Neuron (in vitro differentiated cells): ENCODE measurements around the gene DPAGT1.
A peak's percentile ranks its signal among the peaks of the same experiment; 100 is the strongest.
"Not testable (repeated sequence)": the region's sequence is repeated elsewhere in the genome, so short reads cannot be mapped to it uniquely, and the experiment has no call there.

Experiments used
- H2AFZ ChIP-seq: one replicate; pipeline ENCODE4 v1.6.1; 2013; ENCODE audit warnings: low read depth, mild to moderate bottlenecking, inconsistent platforms, low read length, moderate library complexity
- H3K27me3 ChIP-seq: one replicate; pipeline ENCODE4 v1.6.1; 2013; ENCODE audit warnings: low read length; ENCODE audit not compliant: insufficient read depth
- H3K36me3 ChIP-seq: one replicate; pipeline ENCODE4 v1.6.1; 2013; ENCODE audit warnings: low read length; ENCODE audit not compliant: insufficient read depth
- H3K4me1 ChIP-seq: one replicate; pipeline ENCODE4 v1.6.1; 2013; ENCODE audit warnings: low read length; ENCODE audit not compliant: insufficient read depth
- H3K4me3 ChIP-seq: 2 replicates; pipeline ENCODE4 v1.5.1; 2013; ENCODE audit warnings: mild to moderate bottlenecking, low read length, moderate library complexity
- H3K9me3 ChIP-seq: one replicate; pipeline ENCODE4 v1.6.1; 2013; ENCODE audit warnings: low read length

The DPAGT1 gene

GRCh38 chr11:119101759-119102423 is at the start of gene DPAGT1:
Gene DPAGT1 (minus strand): TSS chr11:119101853. CDS start chr11:119101655, 198 bp downstream.
- H3K4me1 ChIP-seq = peaks cover 31% of the 10 kb centered on the region
- peak within 1 kb of the TSS; percentile 90 for H3K4me3 ChIP-seq
- H3K27me3 ChIP-seq = no peaks in the 10 kb centered on the region
- H3K36me3 ChIP-seq = peaks cover 19% of the 10 kb centered on the region
- peak within 1 kb of the TSS; percentile 63 for H2AFZ ChIP-seq
- H3K9me3 ChIP-seq = no peaks in the 10 kb centered on the region

GRCh38 chr11:119149786-119150275 is 48.2 kb upstream of the DPAGT1 start:
- Histone ChIP-seq H3K36me3 (no peaks in the 10 kb centered on the region), H3K27me3 (peaks cover 55% of the 10 kb centered on the region)

GRCh38 chr11:119149018-119149785 is 47.5 kb upstream of the DPAGT1 start, which contains the start of gene ABCG4:
Gene ABCG4 (plus strand): TSS chr11:119149052. CDS start chr11:119149966, 914 bp downstream.
- Histone ChIP-seq H3K9me3 (no peaks in the 10 kb centered on the region), H2AFZ (peak within 1 kb of the TSS; percentile 63), H3K27me3 (peaks cover 52% of the 10 kb centered on the region), H3K4me3 (peak within 1 kb of the TSS; percentile 47), H3K36me3 (no peaks in the 10 kb centered on the region), H3K4me1 (peaks cover 10% of the 10 kb centered on the region)

More at GRCh38 chr11:119149786-119150275, 48.2 kb upstream of the DPAGT1 start:
- H2AFZ ChIP-seq = peak overlapping the region; percentile 63
- H3K9me3 ChIP-seq = no peaks in the 10 kb centered on the region
- peaks cover 10% of the 10 kb centered on the region for H3K4me1 ChIP-seq
- peak overlapping the region; percentile 47 for H3K4me3 ChIP-seq

- Histone ChIP-seq H3K27me3 (peaks cover 52% of the 10 kb centered on the region), H3K4me1 (peaks cover 10% of the 10 kb centered on the region), H2AFZ (peak overlapping the region; percentile 63), H3K9me3 (no peaks in the 10 kb centered on the region), H3K4me3 (peak overlapping the region; percentile 47), H3K36me3 (no peaks in the 10 kb centered on the region)
These were observed 47.0 kb upstream of the DPAGT1 start for GRCh38 chr11:119148720-119149017.

GRCh38 chr11:119147604-119148333 is 46.1 kb upstream of the DPAGT1 start:
- no peak overlapping the region for H3K4me3 ChIP-seq
- H3K27me3 ChIP-seq = peaks cover 49% of the 10 kb centered on the region
- no peaks in the 10 kb centered on the region for H3K36me3 ChIP-seq
- no peak overlapping the region for H2AFZ ChIP-seq
- no peaks in the 10 kb centered on the region for H3K9me3 ChIP-seq
- H3K4me1 ChIP-seq = peaks cover 10% of the 10 kb centered on the region

- Histone ChIP-seq H3K4me3 (no peak overlapping the region), H3K27me3 (peaks cover 31% of the 10 kb centered on the region), H2AFZ (no peak overlapping the region), H3K36me3 (no peaks in the 10 kb centered on the region), H3K4me1 (peaks cover 10% of the 10 kb centered on the region), H3K9me3 (no peaks in the 10 kb centered on the region)
These were observed 43.9 kb upstream of the DPAGT1 start for GRCh38 chr11:119145551-119145950.

GRCh38 chr11:119144825-119145486 is 43.3 kb upstream of the DPAGT1 start:
- peaks cover 25% of the 10 kb centered on the region for H3K27me3 ChIP-seq
- no peaks in the 10 kb centered on the region for H3K36me3 ChIP-seq
- H3K4me1 ChIP-seq = peaks cover 9% of the 10 kb centered on the region
- no peak overlapping the region for H2AFZ ChIP-seq
- no peak overlapping the region for H3K4me3 ChIP-seq
- H3K9me3 ChIP-seq = no peaks in the 10 kb centered on the region

- not testable (repeated sequence) for H3K27me3 ChIP-seq, H3K36me3 ChIP-seq, H2AFZ ChIP-seq, H3K9me3 ChIP-seq, H3K4me1 ChIP-seq, H3K4me3 ChIP-seq
These were observed 37.6 kb upstream of the DPAGT1 start for GRCh38 chr11:119139276-119139675.

- Histone ChIP-seq H3K4me3 (no peak overlapping the region), H2AFZ (no peak overlapping the region), H3K4me1 (no peaks in the 10 kb centered on the region), H3K27me3 (no peaks in the 10 kb centered on the region), H3K9me3 (no peaks in the 10 kb centered on the region), H3K36me3 (peaks cover 34% of the 10 kb centered on the region)
These were observed 32.8 kb upstream of the DPAGT1 start for GRCh38 chr11:119134389-119134978.

GRCh38 chr11:119130662-119131061 is 29.0 kb upstream of the DPAGT1 start:
- Histone ChIP-seq H3K9me3 (no peaks in the 10 kb centered on the region), H3K4me1 (no peaks in the 10 kb centered on the region), H2AFZ (no peak overlapping the region), H3K36me3 (peaks cover 44% of the 10 kb centered on the region), H3K4me3 (no peak overlapping the region), H3K27me3 (no peaks in the 10 kb centered on the region)

- Histone ChIP-seq H3K36me3 (peaks cover 30% of the 10 kb centered on the region), H2AFZ (no peak overlapping the region), H3K4me1 (peaks cover 9% of the 10 kb centered on the region), H3K4me3 (no peak overlapping the region), H3K27me3 (no peaks in the 10 kb centered on the region), H3K9me3 (no peaks in the 10 kb centered on the region)
These were observed 25.1 kb upstream of the DPAGT1 start for GRCh38 chr11:119126675-119127268.

- Histone ChIP-seq H3K4me3 (no peak overlapping the region), H3K4me1 (peaks cover 9% of the 10 kb centered on the region), H2AFZ (no peak overlapping the region), H3K9me3 (no peaks in the 10 kb centered on the region), H3K36me3 (peaks cover 24% of the 10 kb centered on the region), H3K27me3 (no peaks in the 10 kb centered on the region)
These were observed 24.2 kb upstream of the DPAGT1 start for GRCh38 chr11:119125821-119126220.
